GM12864 (cell line): ENCODE results near the gene HBG2.
"Not testable (repeated sequence)": the region's sequence is repeated elsewhere in the genome, so short reads cannot be mapped to it uniquely, and the experiment has no call there.

Source experiments
- DNase-seq: peaks from one replicate; pipeline ENCODE4 v3.0.0-alpha.2; 2011; ENCODE audit warnings: low read depth
- H3K4me3 ChIP-seq: 2 replicates; pipeline ENCODE4 v1.5.1; 2011; ENCODE audit warnings: mild to moderate bottlenecking, low read depth, low read length, control low read depth
- TF ChIP-seq, protein P1 (sequence below): IDR thresholded peaks from 2 replicates; pipeline ENCODE4 v1.5.1; 2011; ENCODE audit warnings: low read depth, mild to moderate bottlenecking, moderate library complexity, low read length, control low read depth, inconsistent platforms; ENCODE audit errors: missing control alignments

Gene HBG2

GRCh38 chr11:5257296-5257695 lies 2.7 kb upstream of the HBG2 start:
- TF ChIP-seq, protein P1, sequence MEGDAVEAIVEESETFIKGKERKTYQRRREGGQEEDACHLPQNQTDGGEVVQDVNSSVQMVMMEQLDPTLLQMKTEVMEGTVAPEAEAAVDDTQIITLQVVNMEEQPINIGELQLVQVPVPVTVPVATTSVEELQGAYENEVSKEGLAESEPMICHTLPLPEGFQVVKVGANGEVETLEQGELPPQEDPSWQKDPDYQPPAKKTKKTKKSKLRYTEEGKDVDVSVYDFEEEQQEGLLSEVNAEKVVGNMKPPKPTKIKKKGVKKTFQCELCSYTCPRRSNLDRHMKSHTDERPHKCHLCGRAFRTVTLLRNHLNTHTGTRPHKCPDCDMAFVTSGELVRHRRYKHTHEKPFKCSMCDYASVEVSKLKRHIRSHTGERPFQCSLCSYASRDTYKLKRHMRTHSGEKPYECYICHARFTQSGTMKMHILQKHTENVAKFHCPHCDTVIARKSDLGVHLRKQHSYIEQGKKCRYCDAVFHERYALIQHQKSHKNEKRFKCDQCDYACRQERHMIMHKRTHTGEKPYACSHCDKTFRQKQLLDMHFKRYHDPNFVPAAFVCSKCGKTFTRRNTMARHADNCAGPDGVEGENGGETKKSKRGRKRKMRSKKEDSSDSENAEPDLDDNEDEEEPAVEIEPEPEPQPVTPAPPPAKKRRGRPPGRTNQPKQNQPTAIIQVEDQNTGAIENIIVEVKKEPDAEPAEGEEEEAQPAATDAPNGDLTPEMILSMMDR = no peak

GRCh38 chr11:5254023-5254422 lies 558 bp downstream of the HBG2 start:
- H3K4me3 ChIP-seq, DNase-seq: not testable (repeated sequence)

More at GRCh38 chr11:5257296-5257695, 2.7 kb upstream of the HBG2 start:
- no peak for DNase-seq
- H3K4me3 ChIP-seq = no peak overlapping the region

GRCh38 chr11:5253440-5253839 lies 1.1 kb downstream of the HBG2 start:
- not testable (repeated sequence) for DNase-seq, H3K4me3 ChIP-seq

- DNase-seq = no peak
- no peak overlapping the region for H3K4me3 ChIP-seq
- TF ChIP-seq, protein P1 = no peak
These were observed 1.7 kb downstream of the HBG2 start for GRCh38 chr11:5252919-5253265.

DNA sequence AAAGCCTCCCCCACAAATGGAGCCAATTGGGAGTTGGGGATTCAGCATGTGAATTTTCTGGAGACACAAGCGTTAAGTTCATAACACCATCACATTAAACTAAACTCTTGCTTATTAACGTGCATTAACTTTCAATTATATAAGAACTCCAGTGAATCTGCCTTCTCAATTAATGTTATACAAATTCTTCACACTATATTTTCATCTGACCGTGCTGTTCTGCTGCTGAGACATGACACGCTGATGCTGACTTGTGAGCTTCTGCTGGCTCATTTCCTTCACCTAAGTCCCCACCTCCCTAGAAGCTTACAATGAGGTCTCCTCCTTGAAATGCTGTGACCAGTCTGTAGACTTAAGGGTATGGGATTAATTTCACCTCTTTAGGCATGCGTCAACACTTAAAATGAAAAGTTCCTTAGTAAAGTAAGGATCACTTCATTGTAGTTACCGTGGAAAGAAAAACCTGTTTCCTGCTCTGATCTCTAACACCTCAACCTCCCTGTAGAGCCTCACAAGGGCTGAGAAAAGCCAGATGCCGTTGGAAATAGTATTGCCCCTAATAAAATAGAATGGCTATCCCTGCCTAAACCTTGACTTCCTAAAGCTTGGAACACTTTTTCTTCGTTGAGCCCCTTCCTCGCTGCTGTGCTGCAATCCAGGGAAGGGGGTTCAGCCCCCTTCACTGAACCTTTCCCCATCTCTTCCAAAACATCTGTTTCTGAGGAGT lies 2.2 kb downstream of the HBG2 start:
- no peak for DNase-seq
- no peak overlapping the region for H3K4me3 ChIP-seq
- TF ChIP-seq, protein P1 = no peak

GRCh38 chr11:5251746-5252145 lies 2.8 kb downstream of the HBG2 start:
- no peak overlapping the region for H3K4me3 ChIP-seq
- DNase-seq = no peak
- TF ChIP-seq, protein P1 = no peak

GRCh38 chr11:5250543-5251204 lies 3.9 kb downstream of the HBG2 start:
- no peak for DNase-seq
- TF ChIP-seq, protein P1 = no peak
- H3K4me3 ChIP-seq = no peak overlapping the region

DNA sequence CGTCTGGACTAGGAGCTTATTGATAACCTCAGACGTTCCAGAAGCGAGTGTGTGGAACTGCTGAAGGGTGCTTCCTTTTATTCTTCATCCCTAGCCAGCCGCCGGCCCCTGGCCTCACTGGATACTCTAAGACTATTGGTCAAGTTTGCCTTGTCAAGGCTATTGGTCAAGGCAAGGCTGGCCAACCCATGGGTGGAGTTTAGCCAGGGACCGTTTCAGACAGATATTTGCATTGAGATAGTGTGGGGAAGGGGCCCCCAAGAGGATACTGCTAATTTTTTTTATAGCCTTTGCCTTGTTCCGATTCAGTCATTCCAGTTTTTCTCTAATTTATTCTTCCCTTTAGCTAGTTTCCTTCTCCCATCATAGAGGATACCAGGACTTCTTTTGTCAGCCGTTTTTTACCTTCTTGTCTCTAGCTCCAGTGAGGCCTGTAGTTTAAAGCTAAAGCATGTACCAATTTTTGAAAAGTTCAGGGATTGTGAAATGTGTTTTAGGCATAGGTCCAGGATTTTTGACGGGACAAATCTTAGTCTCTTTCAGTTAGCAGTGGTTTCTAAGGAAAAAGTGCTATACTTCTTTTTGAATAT lies 4.7 kb downstream of the HBG2 start, which contains the start of gene HBG1:
Gene HBG1 (minus strand): TSS at position 51 of the 590 bp plus-strand sequence. CDS start 53 bp downstream, outside the sequence.
- H3K4me3 ChIP-seq, DNase-seq: not testable (repeated sequence)

DNA sequence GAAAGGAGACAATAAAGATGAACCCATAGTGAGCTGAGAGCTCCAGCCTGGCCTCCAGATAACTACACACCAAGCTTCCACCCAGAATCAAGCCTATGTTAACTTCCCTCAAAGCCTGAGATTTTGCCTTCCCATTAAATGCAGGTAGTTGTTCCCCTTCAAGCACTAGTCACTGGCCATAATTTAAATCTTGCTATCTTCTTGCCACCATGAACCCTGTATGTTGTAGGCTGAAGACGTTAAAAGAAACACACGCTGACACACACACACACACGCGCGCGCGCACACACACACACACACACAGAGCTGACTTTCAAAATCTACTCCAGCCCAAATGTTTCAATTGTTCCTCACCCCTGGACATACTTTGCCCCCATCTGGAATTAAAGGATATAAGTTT lies 6.1 kb downstream of the HBG2 start:
- H3K4me3 ChIP-seq = not testable (repeated sequence)

More for the DNA sequence above, 6.1 kb downstream of the HBG2 start:
- not testable (repeated sequence) for DNase-seq
